ENCODE data around the gene ANO7. TPM values are rescaled to one million over a fixed set of nuclear protein-coding genes. Genes with fewer than 3 reads are reported as not detected.

The ANO7 gene
- total RNA-seq, 4 donors from 2014 or later: 0.50 to 0.65 (median 0.60) TPM; not detected in 1

DNA sequence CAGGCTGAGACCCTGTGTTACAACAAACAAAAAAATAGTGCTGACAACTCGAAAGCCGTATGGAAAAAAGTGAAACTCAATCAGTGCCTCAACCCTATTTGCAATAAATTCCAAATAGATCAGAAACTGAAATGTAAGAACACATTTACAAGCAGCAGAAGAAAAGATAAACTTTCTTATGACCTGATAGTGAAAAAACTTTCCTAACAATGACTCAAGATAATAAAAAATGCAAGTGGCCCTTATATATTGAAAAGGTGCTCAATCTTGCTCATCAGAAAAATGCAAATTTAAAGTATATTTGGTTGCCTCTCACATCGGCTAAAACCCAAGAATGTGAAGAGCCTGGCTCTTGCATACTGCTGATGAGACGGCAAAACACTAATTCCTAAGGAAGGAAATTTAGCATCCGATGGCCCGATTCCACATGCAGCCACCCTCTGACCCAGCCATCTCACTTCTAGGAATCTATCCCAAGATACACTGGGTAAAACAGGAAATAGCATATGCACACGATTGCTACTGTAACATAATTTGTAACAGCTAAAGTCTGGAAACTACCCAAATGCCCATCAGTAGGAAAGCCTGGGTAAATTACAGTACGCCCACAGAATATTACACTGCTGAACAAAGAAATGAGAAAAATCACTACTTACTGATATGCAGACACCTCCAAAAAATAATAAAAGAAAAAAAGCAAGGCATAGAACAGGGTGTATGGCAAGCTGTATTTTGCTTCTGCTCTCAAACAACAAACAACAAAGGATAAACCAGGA lies 70.2 kb downstream of the ANO7 start:
- ATAC-seq (ENCODE audit: low FRiP score) (no peak), DNase-seq (ENCODE audit: low spot score) (no peak)
- TF ChIP-seq, protein P1, sequence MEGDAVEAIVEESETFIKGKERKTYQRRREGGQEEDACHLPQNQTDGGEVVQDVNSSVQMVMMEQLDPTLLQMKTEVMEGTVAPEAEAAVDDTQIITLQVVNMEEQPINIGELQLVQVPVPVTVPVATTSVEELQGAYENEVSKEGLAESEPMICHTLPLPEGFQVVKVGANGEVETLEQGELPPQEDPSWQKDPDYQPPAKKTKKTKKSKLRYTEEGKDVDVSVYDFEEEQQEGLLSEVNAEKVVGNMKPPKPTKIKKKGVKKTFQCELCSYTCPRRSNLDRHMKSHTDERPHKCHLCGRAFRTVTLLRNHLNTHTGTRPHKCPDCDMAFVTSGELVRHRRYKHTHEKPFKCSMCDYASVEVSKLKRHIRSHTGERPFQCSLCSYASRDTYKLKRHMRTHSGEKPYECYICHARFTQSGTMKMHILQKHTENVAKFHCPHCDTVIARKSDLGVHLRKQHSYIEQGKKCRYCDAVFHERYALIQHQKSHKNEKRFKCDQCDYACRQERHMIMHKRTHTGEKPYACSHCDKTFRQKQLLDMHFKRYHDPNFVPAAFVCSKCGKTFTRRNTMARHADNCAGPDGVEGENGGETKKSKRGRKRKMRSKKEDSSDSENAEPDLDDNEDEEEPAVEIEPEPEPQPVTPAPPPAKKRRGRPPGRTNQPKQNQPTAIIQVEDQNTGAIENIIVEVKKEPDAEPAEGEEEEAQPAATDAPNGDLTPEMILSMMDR (IDR thresholded peaks at IDR 0.05): no peak

- no peak for DNase-seq (ENCODE audit: low spot score)
- TF ChIP-seq, protein P1 (IDR thresholded peaks at IDR 0.05): no peak
- no peak for ATAC-seq (ENCODE audit: low FRiP score)
These were observed 72.4 kb downstream of the ANO7 start for GRCh38 chr2:241260911-241261310.

DNA sequence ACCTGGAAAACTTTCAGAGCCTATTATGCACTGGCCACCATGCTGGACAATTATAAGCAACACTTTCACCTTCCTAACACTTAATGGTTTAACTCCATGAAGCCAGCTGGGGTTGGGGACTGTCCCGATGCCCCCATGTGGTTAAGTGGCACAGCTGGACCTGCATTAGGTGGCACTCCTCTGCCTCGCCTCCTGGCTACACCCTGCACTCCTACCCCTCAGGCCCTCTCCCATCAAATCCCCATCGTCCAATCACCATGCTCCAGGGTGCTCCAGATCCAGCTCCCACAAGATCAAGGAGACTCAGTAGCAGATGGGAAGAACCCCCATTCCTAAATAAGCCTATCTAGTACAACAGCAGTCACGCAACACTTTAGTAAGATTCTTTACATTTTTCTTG lies 73.2 kb downstream of the ANO7 start:
- no peak for DNase-seq (ENCODE audit: low spot score)
- TF ChIP-seq, protein P1 (IDR thresholded peaks at IDR 0.05): no peak
- no peak for ATAC-seq (ENCODE audit: low FRiP score)

DNA sequence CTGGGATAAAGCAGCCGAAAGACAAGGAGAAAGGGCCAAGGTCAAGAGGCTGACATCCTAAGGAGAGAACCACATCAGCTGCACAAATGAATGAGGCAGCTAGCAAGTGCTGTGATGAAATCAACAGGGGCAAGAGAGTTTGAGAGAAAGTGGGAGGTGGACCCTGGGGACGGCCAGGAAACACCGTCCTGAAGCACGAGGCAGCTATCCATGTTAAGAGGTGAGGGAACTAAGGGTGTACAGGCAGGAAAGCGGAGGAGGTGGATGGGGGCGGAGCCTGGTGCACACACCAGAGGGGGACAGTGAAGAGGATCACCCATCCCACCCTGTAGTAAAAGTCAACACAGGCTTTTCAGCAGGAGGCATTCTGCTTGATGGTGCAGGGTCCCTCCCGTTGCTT lies 74.6 kb downstream of the ANO7 start:
- DNase-seq (ENCODE audit: low spot score) (no peak), ATAC-seq (ENCODE audit: low FRiP score) (no peak)
- TF ChIP-seq, protein P1 (IDR thresholded peaks at IDR 0.05): no peak

- no peak for ATAC-seq (ENCODE audit: low FRiP score)
- DNase-seq (ENCODE audit: low spot score): no peak
- TF ChIP-seq, protein P1 (IDR thresholded peaks at IDR 0.05): no peak
These were observed 77.0 kb downstream of the ANO7 start for GRCh38 chr2:241265506-241265905.

DNA sequence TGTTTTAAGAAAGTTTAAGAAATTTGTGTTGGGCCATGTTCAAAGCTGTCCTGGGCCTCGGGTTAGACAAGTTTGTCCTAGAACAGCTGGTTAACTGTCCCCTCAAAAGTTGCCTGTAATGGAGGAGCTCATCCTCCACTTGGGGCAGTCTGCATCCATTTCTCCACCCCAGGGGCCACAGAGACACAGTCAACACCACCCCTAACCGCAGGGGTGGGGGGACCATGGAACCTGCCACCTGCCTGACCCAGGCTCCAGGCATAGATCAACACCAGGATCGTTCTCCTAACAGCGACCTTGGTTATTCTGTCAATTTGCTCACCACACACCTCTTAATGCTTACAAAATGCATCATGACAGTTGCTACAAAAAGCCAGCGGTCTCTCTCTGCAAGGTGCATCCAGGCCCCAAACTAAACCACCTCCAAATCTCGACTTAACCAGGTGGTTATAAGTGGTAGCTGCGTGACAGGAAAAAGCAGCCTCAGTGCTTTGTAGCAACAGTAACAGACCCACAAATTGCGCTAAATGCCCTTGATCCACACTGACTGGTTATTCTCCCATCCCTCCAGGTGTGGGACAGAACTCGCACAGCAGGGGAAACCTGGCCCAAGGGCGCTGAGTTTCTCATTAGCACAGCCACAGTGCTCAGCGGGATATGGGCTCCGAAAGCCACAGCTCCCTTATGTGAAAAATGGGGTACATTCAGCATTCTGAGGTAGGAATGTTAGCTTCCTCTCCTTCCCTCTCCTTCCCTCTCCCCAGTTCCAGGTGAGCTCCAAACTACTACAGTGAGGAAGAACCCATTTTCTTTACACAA lies 79.0 kb downstream of the ANO7 start:
- no peak for ATAC-seq (ENCODE audit: low FRiP score)
- TF ChIP-seq, protein P1 (IDR thresholded peaks at IDR 0.05): no peak
- DNase-seq (ENCODE audit: low spot score): no peak

Measured in omental fat pad (tissue), 4 donors.